HG02759 (cell line): Measurements from ENCODE around the gene NRG2.

Experiments
- ATAC-seq: cut with Tn5 transposase; IDR thresholded peaks from one replicate; pipeline ENCODE4 v1.9.1; 2021; ENCODE audit warnings: mild to moderate bottlenecking, moderate library complexity; ENCODE audit not compliant: unreplicated experiment

Gene NRG2

DNA sequence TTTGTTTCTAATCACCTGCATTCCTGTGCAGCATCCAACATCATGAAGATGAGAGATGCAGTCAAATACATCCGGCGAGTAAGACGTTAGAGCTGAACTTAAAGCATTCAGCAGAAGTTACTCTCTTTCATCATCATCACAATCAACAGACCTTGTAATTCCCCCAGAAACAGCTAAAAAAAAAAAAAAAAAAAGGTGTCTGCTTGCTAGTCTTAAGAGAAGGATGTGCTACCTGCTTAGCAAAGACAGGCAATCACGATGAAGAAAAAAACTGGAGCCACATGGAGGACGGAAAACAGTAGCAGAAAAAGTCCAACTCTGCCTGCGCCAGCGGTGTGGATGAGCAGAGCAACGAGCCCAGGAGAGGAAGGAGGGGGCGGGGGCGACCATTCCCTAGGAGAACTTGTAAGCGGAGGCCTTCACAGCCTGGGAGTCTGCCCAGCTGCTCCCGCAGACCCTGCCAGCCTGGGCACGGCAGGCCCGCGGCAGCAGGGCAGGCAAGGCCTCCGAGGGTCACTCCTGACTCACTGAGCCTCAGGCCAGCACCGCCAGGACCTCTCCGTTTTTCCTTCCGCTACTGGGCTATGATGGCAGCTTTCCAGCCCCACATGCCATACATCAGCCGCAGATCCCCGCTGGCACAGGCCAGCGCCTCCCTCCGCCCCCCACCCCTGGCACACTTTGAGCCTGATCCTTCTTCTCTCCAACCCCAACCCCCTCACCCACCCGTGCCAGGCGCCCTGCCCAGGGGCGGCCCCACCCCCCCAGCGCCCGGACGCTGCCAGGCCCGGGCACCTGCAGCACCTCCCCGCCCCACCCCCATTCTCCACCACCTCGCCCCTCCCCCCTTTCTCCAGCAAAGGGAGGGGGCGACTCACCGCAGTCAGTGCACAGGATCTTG is 1.4 kb downstream of the NRG2 start:
- no peak for ATAC-seq

DNA sequence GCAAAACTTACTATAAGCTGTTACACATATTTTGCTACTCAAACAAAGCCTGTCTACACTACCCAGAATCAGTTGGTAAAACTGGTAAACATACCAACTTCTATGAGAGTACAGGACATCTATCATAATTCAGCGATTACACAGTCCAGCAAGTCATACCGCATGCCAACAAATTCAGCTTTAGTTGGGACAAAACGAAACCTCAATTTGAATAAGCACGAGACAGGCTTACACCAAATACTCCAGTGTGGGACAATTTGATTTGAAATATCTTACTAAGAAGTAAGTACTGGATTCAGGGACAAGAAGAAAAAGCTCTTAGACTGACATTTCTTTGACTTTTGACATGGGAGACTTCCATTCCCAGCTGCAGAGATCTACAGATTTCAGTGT is 2.0 kb downstream of the NRG2 start:
- ATAC-seq = no peak

DNA sequence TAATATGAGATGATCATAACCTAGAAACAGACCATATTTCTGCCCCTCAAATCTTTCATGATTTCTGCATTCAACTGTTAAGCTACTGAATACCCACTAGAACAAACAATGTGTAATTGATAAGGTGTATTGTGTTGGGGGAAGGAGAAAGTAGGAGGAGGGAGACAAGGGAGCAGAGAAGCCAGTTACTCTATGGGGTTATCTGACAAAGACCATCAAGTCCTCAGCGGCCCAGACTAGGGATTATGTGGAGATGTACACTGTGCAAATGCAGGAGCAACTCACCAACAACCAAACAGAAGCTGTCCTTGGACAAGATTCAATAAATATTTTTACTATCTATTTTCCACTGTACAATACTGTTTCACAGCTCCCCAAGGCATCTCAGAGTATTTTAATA is 2.7 kb downstream of the NRG2 start:
- no peak for ATAC-seq

DNA sequence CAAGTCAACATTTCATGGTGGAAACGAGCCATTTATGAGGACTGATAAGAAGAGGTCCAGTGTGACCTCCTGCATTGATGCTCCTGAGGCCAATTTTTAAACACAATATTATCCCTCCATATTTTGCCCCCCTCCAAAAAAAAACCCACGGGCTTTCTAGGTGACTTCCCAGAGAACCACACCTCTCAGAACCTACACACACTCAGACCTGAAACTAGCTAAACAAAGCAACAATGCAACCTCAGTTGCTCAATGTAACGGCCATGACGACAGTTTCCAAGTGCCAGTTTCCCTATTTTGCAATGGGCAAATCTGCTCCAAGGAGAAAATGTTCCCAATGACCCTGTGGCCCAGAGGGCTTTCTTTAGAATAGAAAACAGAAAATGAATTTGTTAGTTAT is 3.5 kb downstream of the NRG2 start:
- ATAC-seq = no peak

DNA sequence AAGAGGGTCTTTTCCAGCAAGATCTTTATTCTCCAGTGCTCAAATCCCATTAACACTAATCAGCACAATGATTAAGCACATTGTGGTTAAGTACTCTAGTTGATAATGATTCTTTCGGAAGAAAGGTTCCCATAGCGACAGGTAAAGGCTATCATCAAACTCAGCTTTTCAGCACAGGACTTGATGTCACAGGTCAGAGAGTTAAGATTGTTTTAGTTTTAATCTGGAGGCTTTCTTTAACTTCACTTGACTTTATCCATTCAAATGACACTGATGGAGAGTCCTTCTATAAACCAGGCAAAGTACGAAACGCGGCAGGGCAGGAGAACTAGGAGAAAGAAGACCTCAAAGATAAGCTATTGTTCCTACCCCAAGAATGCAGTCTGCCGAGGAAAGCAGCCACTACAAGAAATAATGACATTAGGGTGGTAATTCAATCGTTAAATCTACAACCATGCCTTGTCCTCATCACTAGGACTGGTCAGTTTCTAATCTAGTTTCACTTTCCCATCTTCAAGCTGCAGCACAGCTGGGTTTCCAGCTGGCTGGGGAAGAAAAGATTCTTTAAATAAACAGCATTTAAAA is 4.6 kb downstream of the NRG2 start:
- ATAC-seq = no peak

DNA sequence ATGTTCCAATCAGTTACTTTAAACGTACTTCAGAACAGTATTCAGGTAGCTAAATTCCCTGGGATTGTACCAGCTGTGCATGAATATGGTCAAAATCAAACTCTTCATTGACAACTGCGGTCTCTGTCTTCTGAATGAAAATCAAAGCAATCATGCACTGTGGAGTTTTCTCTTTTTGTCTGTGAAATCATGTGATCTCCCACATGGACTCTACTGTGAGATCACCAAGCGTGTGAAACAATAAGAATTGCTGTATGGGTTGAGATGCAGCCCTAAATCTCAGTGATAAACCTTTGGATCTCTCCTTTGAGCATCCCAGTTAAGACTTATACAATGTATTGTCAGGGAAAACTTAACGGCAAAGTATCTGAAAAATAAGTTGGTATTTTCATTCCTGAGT is 6.1 kb downstream of the NRG2 start:
- ATAC-seq = no peak

DNA sequence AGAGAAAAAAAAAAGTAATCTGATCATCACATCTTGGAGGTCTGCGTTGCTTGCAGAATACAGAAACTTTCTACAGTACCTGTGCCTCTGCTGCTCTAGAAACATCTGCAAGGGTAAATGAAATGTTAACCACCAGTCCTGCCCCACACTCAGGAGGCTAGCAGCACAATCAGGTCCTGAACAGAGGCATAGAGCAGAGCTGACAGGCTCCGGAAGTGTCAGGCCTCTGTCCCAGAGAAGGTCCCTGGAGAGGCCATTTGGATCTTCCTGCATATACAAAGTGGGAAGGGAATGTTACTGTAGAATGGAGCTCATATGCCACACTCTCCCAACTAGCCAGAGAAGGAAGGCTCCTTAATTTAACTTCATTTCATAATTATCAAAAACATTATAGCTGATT is 7.2 kb downstream of the NRG2 start:
- no peak for ATAC-seq

DNA sequence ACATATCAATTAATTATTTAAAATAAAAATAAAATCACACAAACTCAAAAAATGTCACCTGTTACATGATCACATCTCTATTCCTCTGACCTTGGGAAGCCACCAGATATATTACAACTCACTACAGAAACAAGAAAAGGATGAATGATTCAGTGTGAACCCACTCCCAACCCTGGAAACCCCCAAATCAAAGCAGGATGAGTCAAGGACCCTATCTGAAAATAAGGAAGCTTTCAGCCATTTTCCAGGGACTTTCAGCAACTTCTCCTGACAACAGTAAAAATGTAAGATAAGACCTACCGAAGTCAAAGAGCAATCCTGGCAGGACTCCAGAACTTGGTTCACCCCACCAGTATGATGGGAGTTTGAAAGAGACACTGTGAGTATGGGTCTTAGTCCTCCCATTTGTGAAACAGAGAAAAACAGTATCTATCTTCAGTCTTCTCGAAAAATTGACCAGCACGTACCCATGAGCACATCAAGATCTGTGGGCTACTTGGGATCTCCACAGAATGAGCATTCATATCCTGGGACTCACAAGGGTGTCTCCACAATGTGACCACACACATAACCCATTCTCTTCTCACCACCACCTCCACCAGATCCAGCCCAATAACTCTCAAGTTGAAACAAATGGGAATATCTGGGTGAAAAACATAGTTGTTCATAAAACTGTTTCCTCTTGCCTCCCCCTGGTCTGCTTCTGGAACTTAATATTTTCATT is 9.9 kb downstream of the NRG2 start:
- ATAC-seq = no peak

DNA sequence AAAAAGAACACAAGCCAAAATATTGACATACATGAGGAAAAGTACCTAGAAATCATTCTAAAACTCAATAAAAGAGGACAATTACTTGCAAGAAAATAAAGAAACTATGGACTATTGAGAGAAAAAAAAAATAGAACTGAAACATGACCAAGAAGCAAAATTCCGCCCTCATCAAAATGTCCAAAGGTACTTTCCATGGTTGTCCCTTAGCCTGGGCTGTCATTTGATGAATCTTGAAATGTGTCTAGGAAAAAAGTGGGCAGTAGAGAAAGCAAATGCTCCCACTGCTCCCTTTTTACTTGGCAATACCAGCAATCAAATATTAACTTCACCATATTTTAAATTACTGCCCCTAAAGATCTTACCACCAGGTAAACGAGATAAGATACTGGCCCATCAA is 10.8 kb downstream of the NRG2 start:
- no peak for ATAC-seq

DNA sequence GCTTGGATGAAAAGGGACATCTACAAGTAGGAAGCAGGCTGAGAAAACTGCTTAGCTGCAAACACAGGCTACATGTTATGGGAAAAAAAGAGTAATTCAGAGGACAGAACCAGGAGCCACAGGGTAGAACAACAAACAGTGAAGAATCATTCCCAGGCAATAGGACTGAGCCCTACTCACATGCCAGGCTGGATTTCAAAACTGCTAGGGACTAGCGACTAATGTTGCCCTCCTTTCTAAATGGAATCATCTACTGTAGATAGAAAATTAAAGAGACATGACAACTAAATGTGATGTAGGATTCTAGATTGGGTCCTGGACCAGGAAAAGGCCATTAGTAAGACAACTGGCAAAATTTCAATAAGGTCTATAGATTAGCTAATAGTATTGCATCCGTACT is 15.3 kb downstream of the NRG2 start:
- no peak for ATAC-seq

DNA sequence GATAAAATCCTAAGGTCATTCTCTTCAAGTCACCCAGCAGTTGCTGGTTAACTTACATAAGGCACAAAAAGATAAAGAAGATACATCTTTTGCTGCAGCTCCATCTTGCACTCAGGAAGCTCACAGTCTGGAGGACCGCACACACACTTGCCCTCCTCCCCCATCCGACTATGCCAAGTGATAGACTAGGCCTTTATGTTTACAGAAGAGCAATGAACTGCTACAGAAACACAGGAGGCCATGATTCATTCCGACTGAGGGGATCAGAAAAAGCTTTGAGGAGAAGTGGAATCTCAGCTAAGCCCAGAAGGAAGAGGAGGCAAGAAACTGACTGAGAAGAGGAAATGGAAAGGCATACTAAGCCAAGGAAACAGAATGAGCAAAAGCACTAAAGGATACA is 17.4 kb downstream of the NRG2 start:
- ATAC-seq = no peak

DNA sequence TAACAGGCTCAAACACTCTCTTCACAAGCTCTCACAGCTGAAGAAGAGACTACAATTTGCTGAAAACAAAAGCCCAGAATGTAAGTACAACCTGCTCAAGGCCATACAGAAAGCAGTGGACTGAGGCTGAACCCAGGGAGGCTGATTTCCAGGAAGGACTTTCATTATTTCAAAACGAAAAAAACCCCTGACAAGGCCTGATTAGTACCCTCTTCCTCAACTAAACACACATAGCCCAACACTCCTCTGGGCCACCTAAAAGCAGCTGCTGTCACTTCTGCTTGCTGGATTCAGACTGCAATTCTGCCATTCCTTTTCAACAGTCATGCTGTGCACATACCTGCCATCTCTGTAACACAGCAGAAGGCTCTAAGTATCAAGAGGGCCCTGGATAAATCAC is 18.2 kb downstream of the NRG2 start:
- no peak for ATAC-seq

DNA sequence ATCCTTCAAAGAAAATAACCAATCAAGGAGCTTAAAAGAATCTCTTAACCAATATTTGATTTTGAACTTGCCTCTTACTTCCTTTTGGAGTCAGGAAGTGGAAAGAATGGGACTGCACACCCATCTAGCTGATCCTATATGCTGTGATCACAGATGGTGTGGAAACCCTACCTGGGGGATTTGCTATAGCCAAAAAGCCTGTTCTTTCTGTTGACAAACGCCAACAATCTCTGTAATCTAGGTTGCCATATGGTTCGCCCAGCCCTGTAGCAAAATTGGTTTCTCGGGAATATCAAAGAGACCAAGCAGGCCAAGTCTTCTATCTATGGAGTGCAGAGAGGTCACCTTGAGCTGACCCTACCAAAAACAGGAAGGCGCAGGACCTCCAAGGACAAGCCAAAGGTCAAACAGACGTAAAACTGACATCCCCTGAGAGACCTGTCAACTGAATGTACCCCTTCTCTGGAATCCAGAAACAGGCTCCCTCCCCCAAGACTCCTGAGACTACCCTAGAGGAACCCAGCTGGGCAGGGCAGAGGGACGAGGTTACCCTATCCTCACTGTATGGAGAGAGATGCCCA is 19.4 kb downstream of the NRG2 start:
- no peak for ATAC-seq

DNA sequence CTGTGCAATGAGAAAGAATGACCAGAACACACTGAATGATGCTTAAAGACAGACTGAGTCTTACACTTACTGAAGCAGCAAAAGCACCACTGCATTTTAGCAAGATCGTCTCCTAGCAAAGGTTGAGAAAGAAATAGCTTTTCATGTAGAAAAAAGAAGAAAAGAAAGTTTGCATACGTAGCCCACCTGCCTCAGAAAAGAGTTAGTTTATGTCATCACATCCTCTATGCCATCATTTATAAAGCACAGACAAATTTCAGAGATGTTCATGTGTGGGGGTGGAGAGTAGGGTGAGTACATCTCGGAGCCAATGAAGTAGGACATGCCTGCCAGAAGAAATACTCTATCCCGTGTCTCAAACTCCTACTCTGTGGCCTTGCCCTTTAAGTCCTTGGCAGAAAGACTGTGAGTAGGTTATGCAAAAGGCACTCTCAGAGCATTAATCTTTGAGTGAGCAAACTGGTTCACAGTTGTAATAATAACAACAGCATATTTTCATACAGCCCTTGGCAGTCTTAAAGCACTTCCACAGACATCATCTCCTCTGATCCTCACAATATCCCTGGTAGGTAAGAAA is 22.4 kb downstream of the NRG2 start:
- ATAC-seq = no peak

DNA sequence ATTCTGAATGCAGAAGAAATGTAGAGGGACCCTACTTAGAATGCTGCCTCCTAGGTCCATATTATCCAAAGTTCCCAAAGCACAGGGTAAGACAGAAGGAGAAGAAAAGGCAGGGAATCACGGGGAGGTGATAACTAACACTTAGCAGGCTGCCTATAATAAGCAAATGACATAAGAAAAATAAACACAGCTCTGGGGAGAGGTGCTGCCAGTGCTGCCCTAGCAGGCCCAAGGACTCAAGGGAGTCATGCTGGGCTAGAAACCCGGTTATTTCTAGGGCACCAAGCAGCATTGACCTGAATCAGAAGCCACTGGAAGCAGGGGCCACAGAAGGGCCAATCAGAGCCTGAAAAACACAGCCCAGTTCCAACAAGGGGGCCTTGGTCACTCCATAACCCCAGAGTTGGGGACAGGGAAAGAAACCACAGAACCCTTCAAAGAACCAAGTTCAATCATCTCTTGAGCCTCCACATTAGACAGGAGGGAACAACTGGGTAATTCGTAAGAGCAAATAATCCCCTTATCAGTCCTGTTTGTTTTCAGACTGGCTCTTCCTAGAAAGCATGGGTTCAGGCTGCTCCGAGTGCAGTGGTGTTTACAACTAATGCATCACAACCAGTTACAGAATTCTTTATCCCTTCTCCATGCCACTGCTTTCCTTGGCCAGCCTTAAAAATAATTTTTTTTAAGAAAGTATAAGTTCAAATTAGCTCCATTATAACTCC is 24.0 kb downstream of the NRG2 start:
- no peak for ATAC-seq

DNA sequence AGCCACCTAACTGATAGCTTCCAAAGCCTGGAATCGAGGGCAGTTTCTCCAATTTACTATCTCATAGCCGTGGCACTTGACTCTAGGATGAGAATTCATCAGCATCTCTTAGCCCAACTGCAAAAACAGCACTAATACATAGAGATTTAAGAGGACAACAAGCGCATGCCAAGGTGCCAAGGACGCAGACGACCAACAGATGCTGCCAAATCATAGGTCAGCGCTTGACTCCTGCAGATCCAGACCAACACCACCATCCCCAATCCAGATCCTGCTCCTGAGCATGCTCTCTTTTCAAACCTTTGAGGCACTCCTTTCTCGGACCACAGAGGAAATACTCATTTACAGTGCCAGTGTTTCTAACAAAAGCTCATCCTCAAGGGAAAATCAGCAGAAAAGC is 24.6 kb downstream of the NRG2 start:
- no peak for ATAC-seq

DNA sequence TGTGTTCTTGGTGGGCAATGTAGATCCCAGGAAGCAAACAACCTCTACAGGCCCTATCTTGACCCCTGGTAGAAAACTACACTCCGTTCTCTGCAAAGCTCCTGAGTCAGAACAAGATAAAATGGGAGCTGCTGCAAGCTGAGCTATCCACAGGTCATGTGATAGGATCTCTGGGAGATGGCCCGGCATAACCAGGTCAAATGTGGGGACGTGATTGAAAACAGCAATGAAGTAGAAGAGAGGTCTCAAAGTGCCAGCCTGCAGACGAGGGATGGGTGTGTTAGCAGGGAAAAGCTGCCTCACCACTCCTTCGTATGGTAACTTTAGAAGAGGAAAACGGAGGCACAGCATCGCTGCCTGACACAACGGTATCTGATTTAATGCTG is 25.0 kb downstream of the NRG2 start:
- no peak for ATAC-seq

DNA sequence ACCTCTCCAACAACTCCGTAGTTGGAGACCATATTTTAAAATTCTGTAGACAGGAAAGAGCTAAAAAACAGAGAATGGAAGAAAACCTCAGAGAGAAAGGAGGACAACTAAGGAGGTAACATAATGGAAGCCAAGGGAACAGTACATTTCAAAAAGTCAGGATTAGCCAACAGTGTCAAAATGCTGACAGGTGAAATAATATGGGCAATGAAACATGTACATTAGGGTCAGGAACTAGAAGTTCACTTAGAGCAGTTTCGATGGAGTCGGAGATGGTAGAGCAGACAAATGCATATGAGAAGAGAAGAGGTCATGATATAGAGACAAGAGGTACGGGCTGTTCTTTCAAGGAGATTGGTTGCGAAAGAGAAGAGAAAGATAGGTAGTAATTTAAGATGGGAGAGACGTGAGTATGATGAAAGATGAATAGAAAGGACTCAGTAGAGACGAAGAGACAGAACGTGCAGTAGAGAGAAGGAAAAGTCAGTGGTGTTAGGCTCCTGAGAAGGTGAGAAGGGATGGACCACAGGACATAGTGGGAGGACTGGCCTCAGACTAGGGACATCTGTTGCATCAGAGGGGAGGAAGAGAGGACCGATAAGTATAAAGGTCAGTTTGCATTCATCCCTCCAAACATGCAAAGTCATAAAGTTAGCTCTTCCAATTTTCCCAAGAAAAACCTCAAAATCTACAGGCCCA is 25.6 kb downstream of the NRG2 start:
- ATAC-seq = no peak

DNA sequence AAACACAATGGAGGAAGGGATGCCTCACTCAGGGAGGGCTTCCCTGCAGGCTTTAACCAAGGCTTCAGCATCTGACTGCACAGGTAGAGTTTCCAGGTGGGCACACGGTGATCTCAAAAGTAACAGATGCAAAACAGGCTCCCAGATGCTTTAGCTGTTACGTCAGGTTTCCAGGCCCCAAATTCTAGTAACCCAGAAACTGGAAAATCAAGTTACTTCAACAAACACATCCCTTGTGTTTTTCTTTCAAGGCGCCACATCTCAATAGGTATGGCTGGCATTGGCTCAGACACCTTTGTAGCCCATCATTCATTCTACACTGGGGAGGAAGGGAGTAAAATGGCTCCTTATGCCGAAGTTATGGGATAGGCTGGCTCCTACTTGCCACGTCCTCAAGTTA is 27.4 kb downstream of the NRG2 start:
- no peak for ATAC-seq

DNA sequence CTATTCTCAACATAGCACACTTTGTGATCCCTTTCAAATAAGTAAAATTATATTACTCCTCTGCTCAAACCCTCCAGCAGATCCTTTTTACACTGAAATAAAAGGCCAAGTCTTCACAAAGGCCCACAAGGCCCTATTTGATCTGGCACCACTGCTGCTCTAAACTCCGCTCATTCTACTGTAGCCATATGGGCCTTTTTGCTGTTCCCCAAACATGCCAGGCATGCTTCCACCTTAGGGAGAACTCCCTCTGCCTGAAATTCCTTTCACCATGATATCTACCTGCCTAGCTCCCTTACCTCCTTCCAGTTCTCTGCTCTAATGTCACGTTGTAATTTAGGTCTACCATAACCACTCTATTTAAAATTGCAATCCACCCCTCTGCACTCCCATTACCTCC is 28.3 kb downstream of the NRG2 start:
- no peak for ATAC-seq
